SK-N-MC (cell line): ENCODE measurements around the gene IDUA.

Experiments
- EZH2 ChIP-seq: fragments of 200-600 bp; sonication (generic); IDR thresholded peaks from one replicate; pipeline ENCODE4 v1.6.1; 2017; ENCODE audit warnings: antibody characterized with exemption
- FOXP2 ChIP-seq: optimal IDR thresholded peaks from 2 replicates; pipeline ENCODE3; 2011; ENCODE audit warnings: mild to moderate bottlenecking, moderate library complexity; ENCODE audit not compliant: insufficient read depth; ENCODE audit errors: extremely low read length, control extremely low read depth
- POLR2AphosphoS5 ChIP-seq: IDR thresholded peaks from 2 replicates; pipeline ENCODE4 v1.6.1; 2012; ENCODE audit warnings: mild to moderate bottlenecking, low read depth, low read length, borderline replicate concordance

- TF ChIP-seq POLR2AphosphoS5 (no peak), EZH2 (no peak), FOXP2 (no peak)
Observed at GRCh38 chr4:1048773-1049590, 62.1 kb downstream of the IDUA start.
